ENCODE results near the gene PKHD1. TPM values are rescaled to one million over a fixed set of nuclear protein-coding genes. Genes with fewer than 3 reads are reported as not detected.

PKHD1 gene
- polyA plus RNA-seq, 1 of the 3 experiments (the other 2 are of a cell fraction), result not detected

GRCh38 chr6:51824940-51825339 is 262.5 kb downstream of the PKHD1 start (continued):
- no peak for TF ChIP-seq MXI1 (IDR thresholded peaks at IDR 0.05; ENCODE audit: low read depth, low read length)

GRCh38 chr6:51820555-51820954 is 266.9 kb downstream of the PKHD1 start:
- Histone ChIP-seq H3K79me2 (ENCODE audit: insufficient read depth) (no peaks in the 10 kb centered on the region), H3F3A (replicated peaks; ENCODE audit: insufficient read depth) (no peaks in the 10 kb centered on the region), H3K36me3 (replicated peaks in 1 of 2; ENCODE audit: control insufficient read depth in 1 of 2, insufficient read depth in 2 of 2, low read length in 1 of 2) (no peaks in the 10 kb centered on the region), H3K4me1 (ENCODE audit: control insufficient read depth in 1 of 2, insufficient read depth in 2 of 2, low read depth in 1 of 2, low read length in 1 of 2) (peaks cover 0 to 25% of the 10 kb centered on the region in 2 experiments; a peak in 2 of 4 replicates), H3K4me3 (ENCODE audit: low read depth in 2 of 2, low read length in 1 of 2) (no peak overlapping the region), H3K9me2 (no peaks in the 10 kb centered on the region), H3K27me3 (ENCODE audit: insufficient read depth) (no peaks in the 10 kb centered on the region), H3K27ac (ENCODE audit: low read depth in 2 of 2, low read length in 1 of 2) (peak overlapping the region in 1 of 2 experiments; percentile 97; a peak in 1 of 4 replicates), H3K4me2 (no peak overlapping the region), H3K9ac (no peak overlapping the region), H3K9me3 (no peaks in the 10 kb centered on the region), H2AFZ (ENCODE audit: low read depth) (no peak overlapping the region), H4K20me1 (ENCODE audit: insufficient read depth) (no peaks in the 10 kb centered on the region)
- ChIA-PET CTCF (no interaction called here), POLR2A (no interaction called here)
- DNase-seq, result no peak
- no peak for TF ChIP-seq POLR2AphosphoS5 (IDR thresholded peaks at IDR 0.05; ENCODE audit: low read depth, low read length)
- TF ChIP-seq FOXM1 (IDR thresholded peaks at IDR 0.05; ENCODE audit: low read depth), result no peak
- no peak for TF ChIP-seq ELF1 (IDR thresholded peaks at IDR 0.05)
- TF ChIP-seq TAF1 (IDR thresholded peaks at IDR 0.05; ENCODE audit: borderline replicate concordance, low read depth, low read length), result no peak
- no peak for TF ChIP-seq CTCF (IDR thresholded peaks at IDR 0.05)
- no peak for TF ChIP-seq EP300 (IDR thresholded peaks at IDR 0.05; ENCODE audit: borderline replicate concordance in 1 of 2, low read depth in 1 of 2, low read length in 1 of 2)
- TF ChIP-seq NRF1 (IDR thresholded peaks at IDR 0.05; ENCODE audit: low read depth, low read length), result no peak
- no peak for TF ChIP-seq PBX3 (IDR thresholded peaks at IDR 0.05)
- TF ChIP-seq JUND (IDR thresholded peaks at IDR 0.05), result no peak
- no peak for TF ChIP-seq MXI1 (IDR thresholded peaks at IDR 0.05; ENCODE audit: low read depth, low read length)
- TF ChIP-seq ZBTB33 (IDR thresholded peaks at IDR 0.05; ENCODE audit: borderline replicate concordance, low read depth), result no peak

Data from SK-N-SH (cell line).